ENCODE results near the gene KIRREL1. TPM values are rescaled to one million over a fixed set of nuclear protein-coding genes. Genes with fewer than 3 reads are reported as not detected.
A peak's percentile ranks its signal among the peaks of the same experiment; 100 is the strongest.

The KIRREL1 gene
- total and polyA plus RNA-seq, 2 of the 8 experiments (the other 6 are each of a cell fraction or from before 2014, with no cell fraction given) = 14.2 to 39.0 TPM

DNA sequence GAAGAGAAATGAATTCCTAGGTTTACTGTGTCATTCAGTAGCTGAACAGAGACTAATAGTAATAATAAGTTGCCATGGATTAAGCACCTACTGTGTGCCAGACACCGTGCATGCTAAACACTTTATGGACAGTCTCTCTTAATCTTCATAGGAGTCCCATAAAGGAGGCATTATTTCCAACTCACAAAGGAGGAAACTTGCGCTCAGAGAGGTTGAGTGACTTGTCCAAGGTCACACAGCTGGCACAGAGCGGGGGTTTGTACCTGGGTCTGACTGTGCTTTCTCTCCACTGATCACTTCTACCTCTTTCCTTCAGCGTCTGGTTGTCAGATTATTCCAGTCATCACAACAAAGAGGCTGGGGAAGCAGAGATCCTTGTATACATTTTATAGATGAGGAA lies 91.3 kb downstream of the KIRREL1 start:
- ChIA-PET CTCF (ENCODE audit: partially characterized antibody) (interaction anchor here (1.0 to 7.3 kb wide), 21 partner anchors 9 to 121 kb away, joined by 3 to 163 read pairs (median 10); partner anchors contain the start of gene KIRREL1), POLR2A (ENCODE audit: partially characterized antibody) (interaction anchor here (1.4 to 1.8 kb wide), 2 partner anchors 65 to 93 kb away, joined by 4 read pairs; no protein-coding TSS in a partner anchor)
- H3K27ac ChIP-seq (ENCODE audit: low read depth, low read length) = no peak overlapping the region
- DNase-seq (ENCODE audit: low read depth in 1 of 2, low spot score in 2 of 2) (no peak), FAIRE-seq (no peak)
- no peak for TF ChIP-seq KDM4A (IDR thresholded peaks at IDR 0.05; ENCODE audit: low read depth, low read length, severe bottlenecking)
- TF ChIP-seq KDM1A (IDR thresholded peaks at IDR 0.05; ENCODE audit: borderline replicate concordance, low read length) = peak; percentile 59; the same call in 1 of the 2 replicates
- no peak for TF ChIP-seq TAF1 (IDR thresholded peaks at IDR 0.05; ENCODE audit: low read depth, low read length)
- H3K23ac ChIP-seq (ENCODE audit: insufficient read length) = no peak overlapping the region
- peaks cover 0 to 3% (median under 1%) of the 10 kb centered on the region in 4 experiments; a peak in 3 of 7 replicates for H3K4me1 ChIP-seq (replicated peaks in 1 of 4; ENCODE audit: control insufficient read depth in 3 of 4, insufficient read depth in 4 of 4, low read length in 3 of 4)
- no peaks in the 10 kb centered on the region for H3K27me3 ChIP-seq (replicated peaks in 1 of 4; ENCODE audit: control insufficient read depth in 3 of 4, extremely low read depth in 1 of 4, insufficient read depth in 3 of 4, low read length in 3 of 4)
- H2BK15ac ChIP-seq (ENCODE audit: low read length) = no peak overlapping the region
- H3K36me3 ChIP-seq (ENCODE audit: control insufficient read depth in 2 of 4, insufficient read depth in 4 of 4, low read length in 3 of 4) = peaks cover 5 to 33% (median 28%) of the 10 kb centered on the region in 4 experiments; a peak in 7 of 8 replicates
- no peaks in the 10 kb centered on the region for H3K9me3 ChIP-seq (ENCODE audit: insufficient read depth in 2 of 2, low read depth in 1 of 2, low read length in 1 of 2)
- H3K18ac ChIP-seq (ENCODE audit: extremely low read depth, low read length) = no peak overlapping the region
- H3K79me1 ChIP-seq (ENCODE audit: low read depth, low read length) = no peaks in the 10 kb centered on the region; the same call in 1 of the 2 replicates
- H3K9ac ChIP-seq (replicated peaks in 1 of 4; ENCODE audit: extremely low read depth in 1 of 4, low read depth in 3 of 4, low read length in 3 of 4) = no peak overlapping the region
- H3K79me2 ChIP-seq (ENCODE audit: control insufficient read depth in 1 of 2, insufficient read depth in 2 of 2, low read length in 2 of 2) = no peaks in the 10 kb centered on the region
- H2BK120ac ChIP-seq (replicated peaks; ENCODE audit: low read depth, low read length) = no peak overlapping the region
- no peak overlapping the region for H3K14ac ChIP-seq (ENCODE audit: insufficient read length)
- H2BK12ac ChIP-seq (ENCODE audit: low read depth, low read length) = no peak overlapping the region
- no peak overlapping the region for H2BK5ac ChIP-seq (ENCODE audit: low read depth, low read length)
- no peak overlapping the region for H3K56ac ChIP-seq (replicated peaks; ENCODE audit: insufficient read length, low read depth, low read length)
- H4K20me1 ChIP-seq (replicated peaks in 1 of 2; ENCODE audit: control insufficient read depth in 1 of 2, insufficient read depth in 2 of 2, low read length in 2 of 2) = peaks cover 0 to 4% of the 10 kb centered on the region in 2 experiments
- no peak overlapping the region for H2BK20ac ChIP-seq (ENCODE audit: low read length)
- 91% methylated on average over 4 of the region's 4 CpGs; no CpG with 5 or more reads in 1 of the 2 experiments for WGBS, 2 experiments (ENCODE audit: extremely low coverage in 1 of 2, insufficient coverage in 1 of 2, insufficient read length in 1 of 2, insufficient replicate concordance in 2 of 2, low coverage in 1 of 2, low lambda C conversion rate in 2 of 2, missing lambda C conversion rate in 1 of 2)
- H4K91ac ChIP-seq (replicated peaks; ENCODE audit: insufficient read length, low read length) = no peak overlapping the region
- H3K4me2 ChIP-seq (ENCODE audit: insufficient read depth in 1 of 2, low read depth in 2 of 2, low read length in 2 of 2) = no peak overlapping the region
- H2AK5ac ChIP-seq (ENCODE audit: low read depth, low read length) = no peak overlapping the region
- H2AFZ ChIP-seq (ENCODE audit: low read length) = no peak overlapping the region
- no peaks in the 10 kb centered on the region for H3K23me2 ChIP-seq (ENCODE audit: low read depth, low read length)
- H4K8ac ChIP-seq (ENCODE audit: extremely low read depth, insufficient read depth, low read length) = no peak overlapping the region
- H3K4me3 ChIP-seq (ENCODE audit: extremely low read depth in 1 of 4, insufficient read depth in 2 of 4, low read depth in 3 of 4, low read length in 4 of 4) = no peak overlapping the region
- H3K4ac ChIP-seq (replicated peaks; ENCODE audit: insufficient read length, low read depth, low read length) = no peak overlapping the region
- no peak overlapping the region for H4K5ac ChIP-seq (ENCODE audit: insufficient read length, low read depth, low read length)
